Stomach (tissue), 4 donors: ENCODE results near the gene KLHL17.

Source experiments
- CTCF ChIP-seq, 7 experiments: fragments of 450-650 bp in 4 of 7; fragments of 200-600 bp in 3 of 7; sonication (generic) in 3 of 7; IDR thresholded peaks; one replicate each; pipeline ENCODE4 v1.5.1; 2016 to 2019; ENCODE audit warnings: antibody characterized with exemption in 7 of 7, control low read depth in 2 of 7, mild to moderate bottlenecking in 1 of 7
- EP300 ChIP-seq: sonication (generic); formaldehyde crosslinking; IDR thresholded peaks from one replicate; pipeline ENCODE4 v1.6.1; 2017; ENCODE audit warnings: antibody characterized with exemption
- POLR2A ChIP-seq, 4 donors: fragments of 450-650 bp; IDR thresholded peaks; one replicate each; pipeline ENCODE4 v1.6.1; 2016; ENCODE audit warnings: antibody characterized with exemption in 4 of 4, control low read depth in 2 of 4, mild to moderate bottlenecking in 1 of 4, moderate library complexity in 1 of 4
- POLR2AphosphoS5 ChIP-seq, 3 donors: sonication (generic); formaldehyde crosslinking; IDR thresholded peaks; one replicate each; pipeline ENCODE4 v1.6.1; 2016; ENCODE audit warnings: antibody characterized with exemption in 3 of 3

DNA sequence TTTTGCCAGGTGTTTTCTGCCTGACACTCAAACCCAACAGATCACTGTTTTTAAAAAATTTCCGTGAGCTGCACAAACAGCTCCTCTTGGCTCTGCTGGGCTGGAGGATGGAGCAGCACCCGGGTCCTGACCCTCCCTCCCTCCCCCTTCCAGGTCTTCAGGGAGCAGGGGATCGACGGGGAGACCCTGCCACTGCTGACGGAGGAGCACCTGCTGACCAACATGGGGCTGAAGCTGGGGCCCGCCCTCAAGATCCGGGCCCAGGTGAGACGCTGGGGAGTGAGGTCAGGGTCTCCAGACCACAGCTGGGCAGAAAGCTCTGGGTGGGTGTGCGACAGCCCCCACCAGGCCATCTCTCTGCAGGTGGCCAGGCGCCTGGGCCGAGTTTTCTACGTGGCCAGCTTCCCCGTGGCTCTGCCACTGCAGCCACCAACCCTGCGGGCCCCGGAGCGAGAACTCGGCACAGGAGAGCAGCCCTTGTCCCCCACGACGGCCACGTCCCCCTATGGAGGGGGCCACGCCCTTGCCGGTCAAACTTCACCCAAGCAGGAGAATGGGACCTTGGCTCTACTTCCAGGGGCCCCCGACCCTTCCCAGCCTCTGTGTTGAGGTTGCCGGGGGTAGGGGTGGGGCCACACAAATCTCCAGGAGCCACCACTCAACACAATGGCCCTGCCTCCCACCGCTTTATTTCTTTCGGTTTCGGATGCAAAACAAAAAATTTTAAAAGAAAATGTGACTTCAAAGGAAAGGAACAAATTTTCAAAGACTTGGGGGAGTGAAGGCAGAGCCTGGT is 16.6 kb upstream of the KLHL17 start:
- TF ChIP-seq CTCF (IDR thresholded peaks at IDR 0.05) (no peak), POLR2AphosphoS5 (IDR thresholded peaks at IDR 0.05) (no peak), EP300 (no peak), POLR2A (IDR thresholded peaks at IDR 0.05) (no peak)
